ENCODE measurements around the gene MEST. TPM values are rescaled to one million over a fixed set of nuclear protein-coding genes. Genes with fewer than 3 reads are reported as not detected.

Gene MEST, protein sequence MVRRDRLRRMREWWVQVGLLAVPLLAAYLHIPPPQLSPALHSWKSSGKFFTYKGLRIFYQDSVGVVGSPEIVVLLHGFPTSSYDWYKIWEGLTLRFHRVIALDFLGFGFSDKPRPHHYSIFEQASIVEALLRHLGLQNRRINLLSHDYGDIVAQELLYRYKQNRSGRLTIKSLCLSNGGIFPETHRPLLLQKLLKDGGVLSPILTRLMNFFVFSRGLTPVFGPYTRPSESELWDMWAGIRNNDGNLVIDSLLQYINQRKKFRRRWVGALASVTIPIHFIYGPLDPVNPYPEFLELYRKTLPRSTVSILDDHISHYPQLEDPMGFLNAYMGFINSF
- total RNA-seq (2013) = 2.8 TPM
- 1 to 10 TPM; 1.1 to 3.1 (median 1.8) TPM for polyA plus RNA-seq
- polyA minus RNA-seq = 0.55 and 0.56 TPM in 2 replicates
- 1.5 to 231 (median 2.4) reads per million in 11 experiments for total RNA-seq

DNA sequence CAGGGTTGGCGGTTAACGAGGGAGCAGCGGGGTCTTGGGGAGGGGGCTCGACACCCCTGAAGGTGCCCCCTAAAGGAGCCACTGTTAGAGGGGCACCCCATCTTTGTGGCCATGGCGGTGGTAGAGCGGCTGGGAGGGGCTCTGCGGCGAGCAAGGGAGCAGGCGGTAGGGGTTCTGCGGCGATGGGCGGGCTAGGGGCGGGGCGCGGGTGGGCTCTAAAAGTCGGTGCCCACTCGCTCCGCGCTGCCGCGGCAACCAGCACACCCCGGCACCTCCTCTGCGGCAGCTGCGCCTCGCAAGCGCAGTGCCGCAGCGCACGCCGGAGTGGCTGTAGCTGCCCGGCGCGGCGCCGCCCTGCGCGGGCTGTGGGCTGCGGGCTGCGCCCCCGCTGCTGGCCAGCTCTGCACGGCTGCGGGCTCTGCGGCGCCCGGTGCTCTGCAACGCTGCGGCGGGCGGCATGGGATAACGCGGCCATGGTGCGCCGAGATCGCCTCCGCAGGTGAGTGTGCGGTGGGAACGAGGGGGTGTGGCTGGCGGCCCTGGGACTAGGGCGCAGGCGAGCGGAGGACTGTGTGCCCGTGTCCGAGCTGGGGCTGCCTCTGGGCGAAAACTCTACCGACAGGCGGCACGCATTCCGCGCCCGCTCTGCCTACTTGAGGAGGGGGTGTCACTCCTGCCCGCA is at the start of gene MEST:
Gene MEST (plus strand): TSS at position 245 of the 682 bp plus-strand sequence. CDS start 229 bp downstream, at position 474.
- H3K4me2 ChIP-seq (replicated peaks; ENCODE audit: extremely low read depth, low read length, poor library complexity, severe bottlenecking) = peak within 1 kb of the TSS; percentile 70
- Mint-ChIP-seq H3K27ac (peak within 1 kb of the TSS in 2 of 7 donors; percentile 58 to 66), H3K9me3 (peaks cover 14 to 28% (median 24%) of the 10 kb centered on the region in 7 donors), H3K4me3 (peak within 1 kb of the TSS; percentile 79 to 98), H3K36me3 (peaks cover 4 to 5% of the 10 kb centered on the region in 2 donors), H3K4me1 (peaks cover 42% of the 10 kb centered on the region), H3K27me3 (ENCODE audit: low read depth in 3 of 3) (peaks cover 61 to 68% (median 65%) of the 10 kb centered on the region in 3 donors)
- H3K9me3 ChIP-seq (replicated peaks in 1 of 2; ENCODE audit: control insufficient read depth in 1 of 2, insufficient read depth in 1 of 2, low read length in 2 of 2) = peaks cover 19 to 30% of the 10 kb centered on the region in 2 donors
- peak within 1 kb of the TSS in 2 of 3 experiments; percentile 34 to 70 for H3K4me3 ChIP-seq (replicated peaks in 1 of 3; ENCODE audit: low read depth in 2 of 3, low read length in 3 of 3)
- peaks cover 26 to 63% of the 10 kb centered on the region in 2 donors for H3K27me3 ChIP-seq (ENCODE audit: control insufficient read depth in 2 of 2, insufficient read depth in 2 of 2, low read length in 2 of 2)
- H3K36me3 ChIP-seq (replicated peaks in 1 of 2; ENCODE audit: control insufficient read depth in 1 of 2, insufficient read depth in 2 of 2, low read length in 2 of 2) = no peaks in the 10 kb centered on the region
- H3K4me1 ChIP-seq (ENCODE audit: control insufficient read depth in 1 of 2, insufficient read depth in 2 of 2, low read length in 2 of 2) = peaks cover 34 to 39% of the 10 kb centered on the region in 2 donors
- H2AFZ ChIP-seq (ENCODE audit: insufficient read depth, low read depth, low read length, poor library complexity, severe bottlenecking) = peak within 1 kb of the TSS; percentile 71
- 53% methylated on average over 69 of the region's 71 CpGs for WGBS (ENCODE audit: insufficient coverage)
- intact Hi-C loops (cut with micrococcal nuclease) = no loop called here
- no peak for DNase-seq
- H3K9ac ChIP-seq (ENCODE audit: insufficient read depth, low read length, poor library complexity, severe bottlenecking) = no peak within 1 kb of the TSS
- H4K20me1 ChIP-seq (ENCODE audit: insufficient read depth, low read length) = no peaks in the 10 kb centered on the region
- no peaks in the 10 kb centered on the region for H3K79me2 ChIP-seq (ENCODE audit: insufficient read depth, low read length)
- no peak for TF ChIP-seq CTCF (IDR thresholded peaks at IDR 0.05)
- no peak within 1 kb of the TSS for H3K27ac ChIP-seq (ENCODE audit: low read depth in 1 of 2, low read length in 2 of 2)

DNA sequence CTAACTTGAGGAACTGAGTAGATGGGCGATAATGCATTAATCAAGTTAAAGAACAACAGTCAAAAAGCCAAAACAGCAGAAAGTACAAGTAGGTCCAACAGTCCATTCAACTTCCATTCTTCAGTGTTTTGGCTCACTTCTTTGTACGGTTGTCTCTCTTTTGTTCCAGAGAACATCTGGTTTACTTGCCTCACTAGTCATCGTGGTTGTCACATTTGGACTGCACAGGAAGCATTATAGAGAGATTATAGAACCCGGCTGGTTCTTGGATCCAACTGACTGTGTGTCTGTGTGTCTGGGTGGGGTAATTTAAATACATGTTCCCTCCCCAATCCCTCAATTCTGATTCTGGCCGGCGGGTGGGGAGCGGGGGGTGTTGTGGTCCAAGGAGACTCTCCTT is 49.3 kb upstream of the MEST start:
- H3K4me1 Mint-ChIP-seq = peaks cover 11% of the 10 kb centered on the region
- Histone ChIP-seq H3K4me1 (ENCODE audit: control insufficient read depth in 1 of 2, insufficient read depth in 2 of 2, low read length in 2 of 2) (peaks cover 11 to 12% of the 10 kb centered on the region in 2 donors), H3K4me2 (replicated peaks; ENCODE audit: extremely low read depth, low read length, poor library complexity, severe bottlenecking) (no peak overlapping the region), H3K27me3 (ENCODE audit: control insufficient read depth in 2 of 2, insufficient read depth in 2 of 2, low read length in 2 of 2) (no peaks in the 10 kb centered on the region), H3K4me3 (replicated peaks in 1 of 3; ENCODE audit: low read depth in 2 of 3, low read length in 3 of 3) (no peak overlapping the region), H3K9ac (ENCODE audit: insufficient read depth, low read length, poor library complexity, severe bottlenecking) (no peak overlapping the region), H3K36me3 (replicated peaks in 1 of 2; ENCODE audit: control insufficient read depth in 1 of 2, insufficient read depth in 2 of 2, low read length in 2 of 2) (no peaks in the 10 kb centered on the region), H3K27ac (ENCODE audit: low read depth in 1 of 2, low read length in 2 of 2) (no peak overlapping the region), H4K20me1 (ENCODE audit: insufficient read depth, low read length) (no peaks in the 10 kb centered on the region), H3K9me3 (replicated peaks in 1 of 2; ENCODE audit: control insufficient read depth in 1 of 2, insufficient read depth in 1 of 2, low read length in 2 of 2) (peaks cover 0 to 3% of the 10 kb centered on the region in 2 donors), H2AFZ (ENCODE audit: insufficient read depth, low read depth, low read length, poor library complexity, severe bottlenecking) (peak overlapping the region; percentile 4), H3K79me2 (ENCODE audit: insufficient read depth, low read length) (peaks cover 4% of the 10 kb centered on the region)
- peaks cover 0 to 2% (median 0%) of the 10 kb centered on the region in 7 donors for H3K9me3 Mint-ChIP-seq
- intact Hi-C loops (cut with micrococcal nuclease) = no loop called here
- no peak for TF ChIP-seq CTCF (IDR thresholded peaks at IDR 0.05)
- H3K27me3 Mint-ChIP-seq (ENCODE audit: low read depth in 3 of 3) = peaks cover 2 to 6% (median 2%) of the 10 kb centered on the region in 3 donors
- H3K27ac Mint-ChIP-seq = peak overlapping the region in 1 of 7 donors; percentile 35
- H3K36me3 Mint-ChIP-seq = no peaks in the 10 kb centered on the region
- no peak overlapping the region for H3K4me3 Mint-ChIP-seq
- no CpG with 5 or more reads among the region's 7 CpGs for WGBS (ENCODE audit: insufficient coverage)
- no peak for DNase-seq
